Transverse colon (tissue), 4 donors: Measurements from ENCODE around the gene CACNA1A.

ENCODE experiments used
- CTCF ChIP-seq, 5 experiments: fragments of 200-600 bp in 3 of 5; fragments of 450-650 bp in 2 of 5; sonication (generic) in 3 of 5; IDR thresholded peaks; 1 replicate in 2 of 5; 2 replicates in 3 of 5; pipeline ENCODE4 v1.5.1; 2016 to 2017; ENCODE audit warnings: antibody characterized with exemption in 5 of 5, inconsistent platforms in 3 of 5, mild to moderate bottlenecking in 2 of 5, moderate library complexity in 1 of 5
- EP300 ChIP-seq: sonication (generic); formaldehyde crosslinking; IDR thresholded peaks from one replicate; pipeline ENCODE4 v1.6.1; 2017; ENCODE audit warnings: antibody characterized with exemption, low read depth
- POLR2A ChIP-seq: fragments of 450-650 bp; IDR thresholded peaks from one replicate; pipeline ENCODE4 v1.6.1; 2016; ENCODE audit warnings: antibody characterized with exemption, mild to moderate bottlenecking, moderate library complexity
- POLR2AphosphoS5 ChIP-seq, 3 donors: sonication (generic); formaldehyde crosslinking; IDR thresholded peaks; one replicate each; pipeline ENCODE4 v1.6.1; 2016; ENCODE audit warnings: antibody characterized with exemption in 3 of 3

DNA sequence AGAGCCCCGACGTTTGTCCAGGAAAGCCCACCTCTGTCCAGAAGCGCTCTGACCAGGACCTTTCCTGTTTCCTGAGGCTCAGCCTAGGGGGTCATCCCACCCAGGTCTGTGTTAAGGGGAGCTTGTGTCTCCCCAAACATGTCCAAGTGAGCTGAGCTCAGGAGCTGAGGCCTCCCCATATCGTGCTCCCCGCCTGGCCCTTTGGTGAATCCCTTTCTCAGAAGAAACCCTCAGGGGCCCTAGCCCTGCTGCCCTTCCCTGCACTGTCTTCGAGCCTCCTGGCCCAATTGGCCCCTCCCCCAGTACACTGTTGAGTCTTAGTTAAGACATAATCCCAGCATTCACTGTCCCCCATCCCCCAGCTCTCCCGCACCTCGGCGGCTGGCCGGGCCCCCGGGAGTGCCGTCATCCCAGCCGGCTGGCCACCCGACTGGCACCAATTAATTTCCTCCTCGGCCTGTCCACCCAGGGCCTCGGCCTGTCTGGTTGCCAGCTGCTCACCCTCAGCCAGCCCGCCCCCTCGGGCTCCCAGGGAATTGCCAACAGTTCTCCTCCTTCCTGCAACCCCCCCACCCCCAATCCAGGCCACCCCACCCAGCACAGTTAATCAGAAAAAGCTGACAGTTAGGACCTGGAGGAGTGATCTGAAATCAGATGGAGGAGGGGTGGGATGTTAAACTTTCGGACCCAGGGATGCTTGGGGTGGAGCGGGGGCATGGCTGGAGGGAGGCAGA is 342.5 kb downstream of the CACNA1A start:
- TF ChIP-seq EP300, result no peak
- TF ChIP-seq CTCF (IDR thresholded peaks at IDR 0.05), result no peak
- TF ChIP-seq POLR2AphosphoS5 (IDR thresholded peaks at IDR 0.05), result peak in 2 of 3 donors; percentile 42 to 47
- TF ChIP-seq POLR2A, result no peak
